Measurements from ENCODE around the gene RBM26.

DNA sequence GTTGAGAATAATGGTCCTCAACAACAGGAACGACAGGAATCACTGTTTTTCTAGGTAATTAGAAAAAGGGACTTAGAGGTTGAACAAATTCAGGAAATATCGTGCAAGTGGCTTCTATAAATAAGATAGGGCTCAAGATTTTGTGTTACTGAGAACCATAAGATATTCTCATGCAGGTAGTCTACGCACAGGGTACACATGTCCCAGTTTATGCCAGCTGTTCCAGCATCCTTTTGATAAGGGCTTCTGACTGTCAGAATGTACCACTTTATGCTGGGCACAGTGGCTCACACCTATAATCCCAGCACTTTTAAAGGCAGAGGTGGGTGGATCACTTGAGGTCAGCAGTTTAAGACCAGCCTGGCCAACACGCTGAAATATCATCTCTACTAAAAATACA is 32.1 kb downstream of the RBM26 start:
- TF ChIP-seq, protein P1, sequence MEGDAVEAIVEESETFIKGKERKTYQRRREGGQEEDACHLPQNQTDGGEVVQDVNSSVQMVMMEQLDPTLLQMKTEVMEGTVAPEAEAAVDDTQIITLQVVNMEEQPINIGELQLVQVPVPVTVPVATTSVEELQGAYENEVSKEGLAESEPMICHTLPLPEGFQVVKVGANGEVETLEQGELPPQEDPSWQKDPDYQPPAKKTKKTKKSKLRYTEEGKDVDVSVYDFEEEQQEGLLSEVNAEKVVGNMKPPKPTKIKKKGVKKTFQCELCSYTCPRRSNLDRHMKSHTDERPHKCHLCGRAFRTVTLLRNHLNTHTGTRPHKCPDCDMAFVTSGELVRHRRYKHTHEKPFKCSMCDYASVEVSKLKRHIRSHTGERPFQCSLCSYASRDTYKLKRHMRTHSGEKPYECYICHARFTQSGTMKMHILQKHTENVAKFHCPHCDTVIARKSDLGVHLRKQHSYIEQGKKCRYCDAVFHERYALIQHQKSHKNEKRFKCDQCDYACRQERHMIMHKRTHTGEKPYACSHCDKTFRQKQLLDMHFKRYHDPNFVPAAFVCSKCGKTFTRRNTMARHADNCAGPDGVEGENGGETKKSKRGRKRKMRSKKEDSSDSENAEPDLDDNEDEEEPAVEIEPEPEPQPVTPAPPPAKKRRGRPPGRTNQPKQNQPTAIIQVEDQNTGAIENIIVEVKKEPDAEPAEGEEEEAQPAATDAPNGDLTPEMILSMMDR (IDR thresholded peaks at IDR 0.05 in 4 of 5, conservative IDR thresholded peaks at IDR 0.05 in 1 of 5): no peak
- no peak for TF ChIP-seq POLR2A (IDR thresholded peaks at IDR 0.05)
